ENCODE results near the gene KCNT2.
A peak's percentile ranks its signal among the peaks of the same experiment; 100 is the strongest.

GRCh38 chr1:196355206-196355786 is 252.9 kb downstream of the KCNT2 start:
- TF ChIP-seq CTCF (IDR thresholded peaks at IDR 0.05) (peak; percentile 48 to 70 (median 68)), POLR2A (IDR thresholded peaks at IDR 0.05) (no peak)

All from gastroesophageal sphincter (tissue), 3 donors.